ENCODE results near the gene ZBTB24. TPM values are rescaled to one million over a fixed set of nuclear protein-coding genes. Genes with fewer than 3 reads are reported as not detected.
"Not testable (repeated sequence)": the region's sequence is repeated elsewhere in the genome, so short reads cannot be mapped to it uniquely, and the experiment has no call there.

ZBTB24 gene
- 10 to 100 TPM; 13.6 to 15.7 (median 14.2) TPM for polyA plus RNA-seq (ENCODE audit: insufficient read length in 4 of 4)

DNA sequence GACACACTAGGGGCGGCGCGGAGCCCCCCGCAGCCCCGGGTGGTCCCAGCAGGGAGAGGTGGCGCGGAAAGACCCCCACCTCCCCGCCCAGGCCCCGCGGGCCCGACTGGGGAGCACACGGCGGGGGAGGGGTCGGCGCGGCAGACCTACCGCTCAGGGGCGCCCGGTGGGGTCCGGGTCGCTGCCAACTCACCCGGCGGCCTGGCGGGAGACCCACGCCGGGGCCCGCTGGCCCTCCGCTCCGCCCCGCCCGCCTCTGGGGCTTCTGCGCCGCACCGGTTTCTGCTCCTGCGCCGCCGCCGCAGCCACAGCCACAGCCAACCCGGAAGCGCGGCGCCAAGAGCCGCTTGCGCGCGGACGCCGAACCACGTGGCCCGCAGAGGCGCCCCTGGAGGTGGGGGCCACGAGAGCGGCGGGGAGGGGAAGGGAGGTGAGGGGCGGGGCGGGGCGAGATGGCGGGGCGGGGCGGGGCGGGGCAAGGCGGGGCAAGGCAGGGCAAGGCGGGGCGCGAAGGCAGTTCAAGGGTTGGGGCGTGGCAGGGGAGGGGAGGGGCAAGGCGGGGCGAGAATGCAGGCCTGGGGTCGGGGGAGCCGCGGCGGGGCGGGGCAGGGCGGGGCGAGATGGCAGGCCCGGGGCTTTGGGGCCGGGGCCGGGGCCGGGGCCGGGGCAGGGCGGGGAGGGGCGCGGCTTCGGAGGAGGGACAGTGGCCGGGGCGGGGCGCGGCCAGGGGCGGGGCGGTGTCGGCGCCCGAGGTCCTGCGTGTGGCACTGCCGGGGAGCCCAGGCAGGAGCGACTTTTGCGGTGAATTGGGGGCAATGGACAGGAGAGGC, at the start of gene ZBTB24:
Gene ZBTB24 (minus strand): TSS at position 315 of the 830 bp plus-strand sequence. CDS start 1,193 bp downstream, outside the sequence.
- DNase-seq (ENCODE audit: low read depth in 4 of 4, low spot score in 2 of 4): peak in 2 of 4 donors; percentile 46 to 68

DNA sequence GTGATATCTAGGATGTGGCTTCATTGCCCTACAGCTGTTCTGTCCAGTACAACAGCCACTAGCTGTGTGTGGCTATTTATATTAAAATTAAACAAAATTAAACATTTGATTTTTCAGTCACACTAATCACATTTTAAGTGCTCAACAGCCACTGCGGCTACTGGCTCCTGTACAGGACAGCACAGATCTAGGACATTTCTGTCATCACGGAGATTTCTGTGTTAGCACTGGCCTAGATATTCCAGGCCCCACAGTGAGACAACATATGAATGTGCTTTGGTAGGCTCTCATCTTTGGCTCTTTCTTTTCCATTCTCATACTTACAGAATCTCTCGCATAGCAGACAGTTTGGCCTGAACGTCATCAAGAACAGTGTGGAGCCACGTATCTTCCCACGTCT, 48.4 kb upstream of the ZBTB24 start:
- no peak for DNase-seq (ENCODE audit: low read depth in 4 of 4, low spot score in 2 of 4)

DNA sequence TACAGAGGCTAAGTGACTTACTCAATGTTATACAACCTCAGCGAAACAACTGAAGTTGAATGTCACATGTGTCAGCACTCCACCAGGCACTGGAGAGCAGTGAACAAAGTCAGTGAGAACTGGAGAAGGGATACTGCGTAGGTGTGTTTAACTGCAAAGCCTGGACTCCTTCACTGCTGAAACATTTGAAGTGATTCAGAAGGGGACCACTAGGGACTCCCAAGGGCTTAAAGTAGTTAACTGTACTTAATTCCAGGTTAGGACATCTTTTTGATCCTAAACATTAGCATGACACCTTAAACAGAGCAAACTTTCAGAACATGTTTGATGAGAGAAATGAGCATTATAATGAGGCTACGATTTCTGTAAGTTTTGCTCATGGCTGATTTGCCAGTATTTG, 45.0 kb upstream of the ZBTB24 start:
- DNase-seq (ENCODE audit: low read depth in 4 of 4, low spot score in 2 of 4): no peak

DNA sequence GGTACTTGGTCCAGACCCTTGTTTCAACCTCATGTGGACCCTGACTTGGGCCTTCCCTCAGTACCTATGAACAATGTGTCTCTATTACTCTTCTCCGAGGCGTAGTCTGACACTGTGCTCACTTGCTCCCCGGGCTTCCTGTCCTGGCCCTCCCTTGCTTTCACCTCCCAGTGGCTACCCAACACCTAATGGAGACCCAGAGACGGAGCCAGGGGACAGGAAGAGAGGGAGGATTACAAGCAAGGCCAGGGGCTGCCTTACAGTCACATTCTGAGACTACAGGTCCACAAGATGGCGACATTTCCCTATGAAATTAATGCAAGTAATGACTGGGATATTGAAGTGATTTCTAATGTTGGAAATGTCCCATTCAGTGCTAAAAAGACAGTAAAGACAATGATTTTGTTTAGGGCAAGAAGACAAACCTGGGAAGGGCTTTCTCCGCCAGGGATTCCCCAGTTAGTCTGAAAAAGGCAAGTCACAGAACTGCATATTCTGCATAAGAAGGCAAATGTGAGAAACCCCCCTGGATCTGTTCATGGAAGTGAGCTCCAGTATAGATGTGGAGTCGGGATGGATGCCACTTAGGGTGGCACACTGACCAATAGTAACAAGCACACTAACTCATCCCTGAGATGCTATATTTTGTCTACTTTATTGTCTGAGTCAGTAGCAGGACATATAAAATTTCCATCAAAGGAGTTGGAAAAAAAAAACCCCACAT, 44.0 kb upstream of the ZBTB24 start:
- DNase-seq (ENCODE audit: low read depth in 4 of 4, low spot score in 2 of 4): peak; percentile 28 to 65 (median 37)

DNA sequence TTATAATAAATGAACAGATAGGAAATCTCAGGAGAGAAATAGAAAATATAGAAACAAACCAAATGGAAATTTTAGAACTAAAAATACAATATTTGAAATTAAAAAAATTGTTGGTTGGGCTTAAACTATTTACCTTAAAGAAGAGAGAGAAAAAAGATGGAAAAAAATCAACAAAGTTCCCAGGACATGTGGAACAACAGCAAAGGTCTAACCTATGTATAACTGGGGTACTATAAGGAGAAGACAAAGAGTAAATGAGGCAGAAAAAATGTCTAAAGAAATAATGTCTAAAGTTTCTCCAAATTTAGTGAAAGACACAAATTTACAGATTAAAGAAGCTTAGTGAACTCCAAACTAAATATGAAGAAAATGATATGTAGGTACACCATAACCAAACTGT, 41.1 kb upstream of the ZBTB24 start:
- no peak for DNase-seq (ENCODE audit: low read depth in 4 of 4, low spot score in 2 of 4)

DNA sequence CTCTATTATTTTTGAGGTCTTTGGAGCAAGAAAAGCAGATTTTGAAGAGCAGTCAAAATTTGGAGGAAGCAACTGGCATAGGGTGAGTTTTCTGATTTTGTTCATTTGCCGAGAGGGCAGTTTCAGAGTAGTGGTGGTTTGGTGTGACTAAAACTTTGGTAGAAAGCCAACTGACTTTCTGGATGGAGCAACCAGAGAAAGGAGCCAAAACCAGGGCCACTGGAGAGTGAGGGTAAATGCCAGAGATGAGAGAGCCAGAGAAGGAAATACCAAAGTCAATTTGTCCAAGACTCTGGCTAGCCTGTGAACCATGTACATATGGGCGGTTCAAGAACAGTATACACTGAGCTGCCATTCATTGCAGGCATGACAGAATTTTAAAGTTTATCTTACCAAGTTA, 40.5 kb upstream of the ZBTB24 start:
- no peak for DNase-seq (ENCODE audit: low read depth in 4 of 4, low spot score in 2 of 4)

DNA sequence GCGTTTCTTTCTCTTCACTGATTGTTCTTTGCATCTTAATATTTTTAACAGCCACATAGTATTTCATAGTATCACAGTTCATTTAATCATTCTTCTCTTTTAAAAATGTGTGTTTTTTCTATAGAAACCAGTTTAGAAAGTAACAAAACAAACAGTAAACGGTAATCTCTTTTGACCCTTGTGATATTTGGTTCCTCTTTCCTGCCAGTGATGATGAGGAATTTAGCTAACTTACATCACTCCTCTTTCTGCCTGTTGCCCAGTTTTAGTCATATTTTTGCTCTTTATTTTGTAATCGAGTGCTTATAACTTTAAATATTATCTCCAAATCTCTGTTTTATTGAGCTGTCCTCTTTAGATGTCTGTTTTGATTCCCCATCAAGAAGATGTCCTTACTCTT, 38.1 kb upstream of the ZBTB24 start:
- no peak for DNase-seq (ENCODE audit: low read depth in 4 of 4, low spot score in 2 of 4)

DNA sequence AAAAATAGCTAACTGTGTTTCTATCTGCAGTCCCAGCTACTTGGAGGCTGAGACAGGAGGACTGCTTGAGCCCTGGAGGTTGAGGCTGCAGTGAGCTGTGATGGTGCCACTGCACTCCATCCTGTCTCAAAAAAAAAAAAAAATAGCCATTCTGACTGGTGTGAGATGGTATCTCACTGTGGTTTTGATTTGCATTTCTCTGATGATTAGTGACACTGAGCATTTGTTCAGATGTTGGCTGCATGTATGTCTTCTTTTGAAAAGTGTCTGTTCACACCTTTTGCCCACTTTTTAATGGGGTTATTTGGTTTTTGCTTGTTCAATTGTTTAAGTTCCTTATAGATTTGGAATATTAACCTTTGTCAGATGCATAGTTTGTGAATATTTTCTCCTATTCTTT, 36.6 kb upstream of the ZBTB24 start:
- DNase-seq (ENCODE audit: low read depth in 4 of 4, low spot score in 2 of 4): not testable (repeated sequence)

DNA sequence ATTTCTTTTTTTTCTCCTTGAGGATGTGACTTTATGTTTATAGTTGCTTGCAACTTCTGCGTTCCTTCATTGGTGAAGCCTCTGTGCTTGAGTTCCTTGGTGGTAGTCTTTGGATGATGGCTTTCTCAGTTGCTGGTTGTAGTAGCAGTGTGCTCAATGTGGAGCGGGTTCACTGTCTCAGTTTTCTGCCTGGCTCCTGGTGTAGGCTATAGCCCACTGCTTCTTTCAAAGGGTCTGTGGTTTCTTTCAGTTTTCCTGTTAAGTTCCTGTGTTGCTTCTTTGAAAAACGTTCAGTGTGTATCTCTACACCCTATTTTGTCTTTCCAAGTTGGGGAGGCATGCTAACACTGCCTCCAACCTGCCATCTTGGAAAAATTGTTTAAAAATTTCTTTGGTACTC, 33.9 kb upstream of the ZBTB24 start:
- DNase-seq (ENCODE audit: low read depth in 4 of 4, low spot score in 2 of 4): no peak

DNA sequence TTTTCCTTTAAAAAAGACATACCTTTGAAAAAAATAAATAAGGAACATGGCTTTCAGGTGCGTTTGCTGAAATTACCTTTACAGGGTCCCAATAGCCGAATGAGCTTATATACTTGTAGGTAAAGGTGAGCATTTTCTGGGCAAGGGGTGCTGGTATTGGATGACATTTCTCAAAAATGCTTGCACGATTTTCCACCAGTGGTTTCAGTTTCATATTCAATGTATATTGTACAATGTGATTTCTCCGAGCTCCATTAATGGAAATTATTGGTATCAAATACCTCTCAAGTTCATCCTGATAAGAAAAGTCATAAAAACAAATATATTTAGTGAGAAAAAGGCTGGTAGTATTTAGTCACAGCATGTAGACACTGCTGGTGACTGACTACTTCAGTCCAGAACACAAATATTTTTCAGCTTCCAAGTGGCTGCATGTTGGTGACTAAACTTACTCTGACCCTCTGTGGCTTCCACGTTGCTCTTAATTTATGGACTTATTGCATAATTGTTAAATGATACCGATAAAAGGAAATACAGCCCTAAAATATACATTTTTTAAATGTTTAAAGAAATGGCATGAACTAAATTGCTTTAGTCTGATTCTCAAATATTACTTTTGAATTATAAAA, 32.9 kb upstream of the ZBTB24 start:
- DNase-seq (ENCODE audit: low read depth in 4 of 4, low spot score in 2 of 4): no peak

DNA sequence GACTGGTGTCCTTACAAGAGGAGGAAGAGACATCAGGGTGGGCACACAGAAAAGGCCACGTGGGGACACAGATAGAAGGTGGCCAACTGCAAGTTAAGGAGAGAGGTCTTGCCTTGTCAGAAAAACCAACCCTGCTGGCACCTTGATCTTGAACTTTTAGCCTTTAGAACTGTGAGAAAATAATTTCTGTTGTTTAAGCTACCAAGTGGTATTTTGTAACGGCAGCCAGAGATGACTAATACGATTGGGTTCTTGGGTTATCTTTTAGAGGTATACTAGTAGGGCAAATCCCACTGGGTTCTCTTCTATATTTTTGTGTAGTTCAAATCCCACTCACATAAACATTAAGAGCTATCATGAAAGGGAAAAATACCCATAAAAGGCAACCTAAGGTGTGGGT, 31.9 kb upstream of the ZBTB24 start:
- no peak for DNase-seq (ENCODE audit: low read depth in 4 of 4, low spot score in 2 of 4)

DNA sequence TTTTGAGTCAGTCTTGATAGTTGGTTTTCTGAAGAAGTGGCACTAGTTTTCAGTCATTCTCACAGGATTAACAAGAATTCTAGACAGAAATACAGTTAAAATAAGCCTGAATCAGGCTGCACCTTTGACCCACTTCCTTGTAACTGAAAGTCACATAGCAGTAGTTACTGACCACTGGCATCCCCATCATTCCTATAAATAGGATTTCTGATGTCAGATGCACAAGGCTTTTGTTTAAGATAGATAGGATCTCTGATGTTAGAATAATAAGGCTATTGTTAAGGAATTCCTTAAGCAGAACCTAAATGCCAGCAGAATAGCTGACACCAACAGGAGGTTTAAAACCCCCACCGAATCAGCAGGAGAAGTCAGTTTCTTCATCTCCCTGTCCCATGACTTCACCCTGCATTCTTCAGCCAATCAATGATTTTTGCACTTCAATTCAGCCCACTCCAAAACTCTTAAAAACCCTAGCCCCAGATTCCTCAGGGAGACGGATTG, 30.6 kb upstream of the ZBTB24 start:
- no peak for DNase-seq (ENCODE audit: low read depth in 4 of 4, low spot score in 2 of 4)

DNA sequence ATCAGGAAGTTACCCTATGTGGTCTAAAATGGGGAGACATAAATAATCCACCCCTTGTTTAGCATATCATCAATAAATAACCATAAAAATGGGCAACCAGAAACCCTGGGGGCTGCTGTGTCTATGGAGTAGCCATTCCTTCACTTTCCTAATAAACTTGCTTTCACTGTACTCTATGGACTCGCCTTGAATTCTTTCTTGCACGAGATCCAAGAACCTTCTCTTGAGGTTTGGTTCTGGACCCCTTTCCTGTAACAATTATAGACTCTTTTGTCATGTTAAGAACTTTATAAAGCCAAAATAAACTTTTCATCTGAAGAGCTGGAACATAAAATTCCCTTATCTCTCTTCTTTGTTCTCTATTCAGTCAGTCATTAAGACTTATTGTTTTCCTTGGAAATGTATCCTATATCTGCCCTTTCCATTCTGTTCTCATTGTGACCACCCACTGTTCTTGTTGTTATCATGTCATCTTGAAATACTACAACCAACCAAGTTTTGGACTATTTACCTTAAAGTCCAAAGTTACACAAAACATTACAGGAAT, 29.3 kb upstream of the ZBTB24 start:
- no peak for DNase-seq (ENCODE audit: low read depth in 4 of 4, low spot score in 2 of 4)

DNA sequence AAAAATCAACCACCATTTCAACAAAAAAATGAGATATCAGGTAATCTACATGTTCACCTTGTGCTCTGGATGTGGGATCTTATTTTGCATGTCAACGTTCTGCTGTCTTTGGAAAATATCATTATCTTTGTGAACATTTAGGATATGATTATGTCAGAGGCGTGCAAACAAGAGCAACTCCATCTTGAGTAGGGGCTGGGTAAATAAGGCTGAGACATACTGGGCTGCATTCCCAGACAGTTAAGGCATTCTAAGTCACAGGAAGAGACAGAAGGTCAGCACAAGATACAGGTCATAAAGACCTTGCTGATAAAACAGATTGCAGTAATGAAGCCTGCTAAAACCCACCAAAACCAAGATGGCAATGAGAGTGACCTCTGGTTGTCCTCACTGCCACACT, 28.8 kb upstream of the ZBTB24 start:
- DNase-seq (ENCODE audit: low read depth in 4 of 4, low spot score in 2 of 4): no peak

DNA sequence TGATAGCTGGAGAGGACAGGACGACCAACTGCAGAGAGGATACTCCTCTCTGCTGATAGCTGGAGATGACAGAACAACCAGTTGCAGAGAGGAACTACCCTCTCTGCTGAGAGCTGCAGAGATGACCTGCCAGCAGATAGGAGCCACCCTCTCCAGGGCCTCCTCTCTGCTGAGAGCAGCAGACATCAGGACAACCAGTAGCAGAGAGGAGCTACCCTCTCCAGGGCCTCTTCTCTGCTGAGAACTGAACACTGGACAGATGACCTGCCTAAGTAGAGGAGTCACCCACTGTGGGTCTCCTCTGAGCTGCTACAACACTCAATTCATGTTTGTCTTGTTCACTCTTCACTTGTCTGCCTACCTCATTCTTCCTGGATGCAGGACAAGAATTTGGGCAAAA, 27.3 kb upstream of the ZBTB24 start:
- DNase-seq (ENCODE audit: low read depth in 4 of 4, low spot score in 2 of 4): no peak

DNA sequence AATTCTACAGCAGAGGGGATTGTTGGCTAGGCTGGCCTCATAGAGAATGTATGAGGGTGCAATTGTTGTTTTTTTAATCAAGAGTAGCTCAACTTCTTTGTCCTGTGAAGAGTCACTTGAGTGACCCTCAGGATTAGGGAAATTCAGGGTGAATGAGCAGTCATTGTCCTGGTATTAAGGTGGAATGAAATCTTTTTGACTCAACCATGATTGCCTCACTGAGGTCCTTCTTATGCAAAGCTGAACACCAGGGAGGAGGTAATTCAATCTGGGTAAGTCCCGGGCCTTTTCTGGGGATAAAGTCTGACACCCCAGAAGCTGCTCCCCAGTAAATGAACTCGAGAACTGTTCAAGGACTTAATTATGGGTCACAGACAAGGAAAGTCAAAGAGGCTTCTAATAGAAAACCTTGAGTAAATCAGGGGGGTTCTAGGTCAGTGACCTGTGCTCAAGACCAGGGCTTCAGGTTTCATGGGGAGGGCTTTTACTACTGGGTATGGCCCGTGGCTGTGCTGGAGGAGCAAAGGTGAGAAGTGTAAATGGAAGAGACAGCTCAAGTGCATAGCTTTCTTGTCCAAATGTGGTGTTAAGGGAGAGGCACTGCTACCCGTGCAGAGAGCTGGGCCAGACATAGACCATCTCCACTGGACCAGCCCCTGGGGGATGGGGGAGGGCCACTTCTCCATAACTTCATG, 25.3 kb upstream of the ZBTB24 start:
- no peak for DNase-seq (ENCODE audit: low read depth in 4 of 4, low spot score in 2 of 4)

DNA sequence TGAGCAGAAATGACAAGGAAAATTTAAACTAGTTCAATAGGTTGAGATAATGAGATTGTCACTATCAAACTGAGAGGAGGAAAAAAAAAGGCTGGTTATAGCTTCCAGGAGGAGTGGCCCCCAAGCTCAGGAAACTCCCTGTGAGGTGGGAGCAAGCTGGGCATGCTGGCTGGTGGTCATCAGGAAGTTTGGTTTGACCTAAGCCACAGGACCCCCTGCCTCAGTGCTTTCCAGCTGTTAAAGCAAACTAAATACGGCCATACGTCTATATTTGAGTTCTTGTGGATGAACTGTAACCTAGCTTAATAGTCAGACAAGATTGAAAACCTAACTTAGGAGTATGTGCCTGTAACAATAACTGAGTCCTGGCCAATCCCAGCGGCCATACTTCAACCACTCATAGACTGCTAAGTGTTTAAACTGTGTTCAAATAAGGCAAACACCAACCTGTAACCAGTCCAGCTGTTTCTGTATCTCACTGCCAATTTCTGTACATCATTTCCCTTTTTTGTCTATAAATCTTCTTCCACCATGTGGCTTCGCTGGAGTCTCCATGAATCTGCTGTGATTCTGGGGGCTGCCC, 24.6 kb upstream of the ZBTB24 start:
- no peak for DNase-seq (ENCODE audit: low read depth in 4 of 4, low spot score in 2 of 4)

DNA sequence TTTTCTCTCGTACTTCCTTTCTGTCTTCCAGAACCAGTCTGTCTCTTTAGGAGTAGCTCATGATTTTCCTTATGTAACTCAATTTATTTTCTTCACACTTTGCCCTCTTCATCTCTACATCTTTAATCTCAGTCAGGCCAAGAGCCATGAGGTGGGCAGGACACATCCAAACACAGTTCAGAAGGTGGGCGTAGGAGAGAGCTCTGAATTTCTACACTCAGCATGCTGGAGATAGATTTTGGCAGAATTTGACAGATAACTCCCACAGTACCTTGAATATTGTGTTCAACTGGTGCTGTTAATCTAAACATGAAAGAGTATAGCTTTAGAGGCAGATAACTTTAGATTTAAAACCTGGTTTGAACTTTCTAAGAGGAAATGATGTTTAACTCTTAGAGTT, 23.8 kb upstream of the ZBTB24 start:
- no peak for DNase-seq (ENCODE audit: low read depth in 4 of 4, low spot score in 2 of 4)

DNA sequence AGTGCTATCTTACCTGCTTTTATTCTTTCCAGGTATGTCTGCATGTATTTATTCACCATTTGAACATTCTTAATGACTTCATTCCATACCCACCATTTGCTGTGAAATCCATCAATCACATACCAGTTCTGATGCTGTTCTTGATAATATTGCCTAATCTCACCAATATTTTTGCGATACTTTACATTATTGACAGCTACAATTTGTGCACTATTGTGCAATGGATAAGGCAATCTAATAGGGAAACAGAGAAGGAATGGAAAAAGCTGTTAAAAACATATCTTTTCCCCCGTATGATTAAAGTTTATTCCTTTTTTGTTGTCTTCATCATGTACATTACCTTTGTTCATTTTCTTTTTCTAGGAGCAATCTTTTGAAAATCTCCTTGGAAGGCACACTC, 23.3 kb upstream of the ZBTB24 start:
- DNase-seq (ENCODE audit: low read depth in 4 of 4, low spot score in 2 of 4): no peak

Data from left renal cortex interstitium (tissue), 4 donors.